Measurements from ENCODE around the gene PIP4P1. TPM values are rescaled to one million over a fixed set of nuclear protein-coding genes. Genes with fewer than 3 reads are reported as not detected.

Gene PIP4P1
- total and polyA plus RNA-seq, 2 of the 8 experiments (the other 6 are each of a cell fraction or from before 2014, with no cell fraction given) = 29.5 to 60.0 TPM

GRCh38 chr14:20412411-20412810 is 48.8 kb downstream of the PIP4P1 start:
- CTCF ChIA-PET (ENCODE audit: partially characterized antibody) = interaction anchor here (1.0 to 3.7 kb wide), 2 partner anchors 19 to 196 kb away, joined by 3 to 35 read pairs; no protein-coding TSS in a partner anchor
- no peak for DNase-seq (ENCODE audit: low read depth in 1 of 2, low spot score in 2 of 2)
- FAIRE-seq = no peak
- peaks cover 0 to 5% (median 3%) of the 10 kb centered on the region in 4 experiments; a peak in 3 of 7 replicates for H3K4me1 ChIP-seq (replicated peaks in 1 of 4; ENCODE audit: control insufficient read depth in 3 of 4, insufficient read depth in 4 of 4, low read length in 3 of 4)
- H2BK12ac ChIP-seq (ENCODE audit: low read depth, low read length) = no peak overlapping the region
- H3K4me2 ChIP-seq (ENCODE audit: insufficient read depth in 1 of 2, low read depth in 2 of 2, low read length in 2 of 2) = peak overlapping the region; percentile 68 to 81
- POLR2A ChIA-PET (ENCODE audit: partially characterized antibody) = interaction anchor here (0.6 to 2.6 kb wide), 8 partner anchors 10 to 69 kb away, joined by 3 to 19 read pairs (median 5); partner anchors contain the start of gene PARP2
- no peak overlapping the region for H2AK5ac ChIP-seq (ENCODE audit: low read depth, low read length)
- H3K36me3 ChIP-seq (ENCODE audit: control insufficient read depth in 2 of 4, insufficient read depth in 4 of 4, low read length in 3 of 4) = peaks cover 0 to 3% (median 0%) of the 10 kb centered on the region in 4 experiments; a peak in 1 of 8 replicates
- 19% methylated on average over 6 of the region's 7 CpGs; no CpG with 5 or more reads in 1 of the 2 experiments for WGBS, 2 experiments (ENCODE audit: extremely low coverage in 1 of 2, insufficient coverage in 1 of 2, insufficient read length in 1 of 2, insufficient replicate concordance in 2 of 2, low coverage in 1 of 2, low lambda C conversion rate in 2 of 2, missing lambda C conversion rate in 1 of 2)
- peaks cover 7% of the 10 kb centered on the region for H3K23me2 ChIP-seq (ENCODE audit: low read depth, low read length)
- H4K5ac ChIP-seq (ENCODE audit: insufficient read length, low read depth, low read length) = no peak overlapping the region
- no peak overlapping the region for H2BK5ac ChIP-seq (ENCODE audit: low read depth, low read length)
- H3K79me1 ChIP-seq (ENCODE audit: low read depth, low read length) = 0 out of 2 replicates have a peak, but pooled peaks cover 3% of the 10 kb centered on the region
- H3K23ac ChIP-seq (ENCODE audit: insufficient read length) = no peak overlapping the region
- H3K27ac ChIP-seq (ENCODE audit: low read depth, low read length) = no peak overlapping the region
- no peak overlapping the region for H3K14ac ChIP-seq (ENCODE audit: insufficient read length)
- no peak overlapping the region for H3K18ac ChIP-seq (ENCODE audit: extremely low read depth, low read length)
- no peaks in the 10 kb centered on the region; a peak in 1 of 4 replicates for H3K79me2 ChIP-seq (ENCODE audit: control insufficient read depth in 1 of 2, insufficient read depth in 2 of 2, low read length in 2 of 2)
- H2BK20ac ChIP-seq (ENCODE audit: low read length) = no peak overlapping the region
- H4K91ac ChIP-seq (replicated peaks; ENCODE audit: insufficient read length, low read length) = no peak overlapping the region
- 0 out of 2 replicates have a peak overlapping the region, but pooled peaks have one; percentile 7 for H2AFZ ChIP-seq (ENCODE audit: low read length)
- H3K4me3 ChIP-seq (ENCODE audit: extremely low read depth in 1 of 4, insufficient read depth in 2 of 4, low read depth in 3 of 4, low read length in 4 of 4) = peak overlapping the region; percentile 91 to 97 (median 92)
- no peak overlapping the region for H2BK15ac ChIP-seq (ENCODE audit: low read length)
- H3K4ac ChIP-seq (replicated peaks; ENCODE audit: insufficient read length, low read depth, low read length) = no peak overlapping the region
- no peaks in the 10 kb centered on the region for H4K20me1 ChIP-seq (replicated peaks in 1 of 2; ENCODE audit: control insufficient read depth in 1 of 2, insufficient read depth in 2 of 2, low read length in 2 of 2)
- no peaks in the 10 kb centered on the region; a peak in 1 of 4 replicates for H3K9me3 ChIP-seq (ENCODE audit: insufficient read depth in 2 of 2, low read depth in 1 of 2, low read length in 1 of 2)
- H3K9ac ChIP-seq (replicated peaks in 1 of 4; ENCODE audit: extremely low read depth in 1 of 4, low read depth in 3 of 4, low read length in 3 of 4) = no peak overlapping the region; a peak in 2 of 7 replicates
- H3K27me3 ChIP-seq (replicated peaks in 1 of 4; ENCODE audit: control insufficient read depth in 3 of 4, extremely low read depth in 1 of 4, insufficient read depth in 3 of 4, low read length in 3 of 4) = no peaks in the 10 kb centered on the region
- no peak overlapping the region for H4K8ac ChIP-seq (ENCODE audit: extremely low read depth, insufficient read depth, low read length)
- H2BK120ac ChIP-seq (replicated peaks; ENCODE audit: low read depth, low read length) = no peak overlapping the region
- H3K56ac ChIP-seq (replicated peaks; ENCODE audit: insufficient read length, low read depth, low read length) = no peak overlapping the region
- TF ChIP-seq E2F6 (IDR thresholded peaks at IDR 0.05) (no peak), SRF (IDR thresholded peaks at IDR 0.05; ENCODE audit: low read depth, low read length) (no peak)
